Epithelial cell of proximal tubule (primary cell): ENCODE data around the gene CKS1B. TPM values are rescaled to one million over a fixed set of nuclear protein-coding genes. Genes with fewer than 3 reads are reported as not detected.
A peak's percentile ranks its signal among the peaks of the same experiment; 100 is the strongest.

ENCODE experiments used
- DNase-seq: peaks from one replicate; pipeline ENCODE4 v3.0.0-alpha.2; 2011; ENCODE audit warnings: low read depth
- H3K4me3 ChIP-seq: 2 replicates; pipeline ENCODE4 v1.5.1; 2011; ENCODE audit warnings: low read depth, mild to moderate bottlenecking, low read length
- total RNA-seq: library from RNA; depleted of rRNA; stranded (reverse); fragments of >200 nt; gene quantifications from 2 replicates; pipeline ENCODE4 v1.2.3, GENCODE V29; 2015
- TF ChIP-seq, protein P1 (sequence below): conservative IDR thresholded peaks from 2 replicates; pipeline ENCODE4 v1.5.1; 2012; ENCODE audit warnings: low read depth, mild to moderate bottlenecking, low read length

The CKS1B gene
- total RNA-seq, 1 donor from 2014 or later = 358 TPM

DNA sequence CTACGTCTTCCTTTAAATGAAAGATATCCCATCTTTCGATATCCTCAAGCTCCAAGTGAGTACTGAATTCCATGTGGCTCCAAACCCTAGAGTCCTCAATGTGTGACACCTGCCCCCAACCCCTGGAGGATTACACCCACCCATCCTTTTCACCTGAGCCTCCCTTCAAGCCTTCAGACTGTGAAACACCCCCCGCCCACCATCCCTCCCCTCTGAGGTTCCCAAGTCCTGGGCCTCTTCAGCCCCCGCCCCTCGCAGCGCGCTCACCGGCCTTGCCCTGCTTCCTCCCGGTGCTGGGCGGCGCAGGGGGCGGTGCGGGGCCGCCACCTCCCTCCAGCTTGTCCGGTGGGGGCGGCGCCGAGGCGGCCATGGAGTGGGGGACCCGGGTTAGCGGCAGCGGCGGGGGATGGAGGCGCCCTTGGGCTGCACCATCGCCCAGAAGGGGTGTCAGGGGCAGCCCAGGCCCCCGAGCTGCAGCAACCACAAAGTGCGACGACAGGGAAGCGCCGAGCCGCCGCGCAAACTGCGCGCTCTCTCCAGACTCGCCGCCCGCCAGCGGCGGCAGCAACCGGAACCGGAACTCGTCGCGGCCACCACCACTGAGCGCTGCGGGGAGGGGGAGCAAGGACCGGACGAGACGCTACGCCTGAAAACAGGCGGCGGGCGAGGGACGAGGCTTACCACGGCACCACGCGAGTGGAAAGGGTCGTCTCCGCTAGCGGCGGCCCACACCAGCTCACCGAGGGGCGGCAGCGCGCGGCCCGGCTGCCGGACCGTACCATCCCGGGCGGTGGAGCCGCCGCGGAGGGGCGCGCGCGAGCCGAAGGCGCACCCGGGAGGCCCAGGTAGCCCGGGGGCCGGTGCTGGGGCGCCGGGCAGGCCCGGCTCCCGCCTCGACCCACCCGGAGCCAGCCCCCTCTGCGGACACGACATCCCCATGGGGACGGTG, 13.0 kb upstream of the CKS1B start, which contains the start of gene PYGO2:
TSS of gene PYGO2 (minus strand) at position 576 of the 949 bp plus-strand sequence. CDS start at position 370, 206 bp downstream.
- no peak for DNase-seq
- peak within 1 kb of the TSS; percentile 77 for H3K4me3 ChIP-seq
- TF ChIP-seq, protein P1, sequence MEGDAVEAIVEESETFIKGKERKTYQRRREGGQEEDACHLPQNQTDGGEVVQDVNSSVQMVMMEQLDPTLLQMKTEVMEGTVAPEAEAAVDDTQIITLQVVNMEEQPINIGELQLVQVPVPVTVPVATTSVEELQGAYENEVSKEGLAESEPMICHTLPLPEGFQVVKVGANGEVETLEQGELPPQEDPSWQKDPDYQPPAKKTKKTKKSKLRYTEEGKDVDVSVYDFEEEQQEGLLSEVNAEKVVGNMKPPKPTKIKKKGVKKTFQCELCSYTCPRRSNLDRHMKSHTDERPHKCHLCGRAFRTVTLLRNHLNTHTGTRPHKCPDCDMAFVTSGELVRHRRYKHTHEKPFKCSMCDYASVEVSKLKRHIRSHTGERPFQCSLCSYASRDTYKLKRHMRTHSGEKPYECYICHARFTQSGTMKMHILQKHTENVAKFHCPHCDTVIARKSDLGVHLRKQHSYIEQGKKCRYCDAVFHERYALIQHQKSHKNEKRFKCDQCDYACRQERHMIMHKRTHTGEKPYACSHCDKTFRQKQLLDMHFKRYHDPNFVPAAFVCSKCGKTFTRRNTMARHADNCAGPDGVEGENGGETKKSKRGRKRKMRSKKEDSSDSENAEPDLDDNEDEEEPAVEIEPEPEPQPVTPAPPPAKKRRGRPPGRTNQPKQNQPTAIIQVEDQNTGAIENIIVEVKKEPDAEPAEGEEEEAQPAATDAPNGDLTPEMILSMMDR = peak; percentile 35

DNA sequence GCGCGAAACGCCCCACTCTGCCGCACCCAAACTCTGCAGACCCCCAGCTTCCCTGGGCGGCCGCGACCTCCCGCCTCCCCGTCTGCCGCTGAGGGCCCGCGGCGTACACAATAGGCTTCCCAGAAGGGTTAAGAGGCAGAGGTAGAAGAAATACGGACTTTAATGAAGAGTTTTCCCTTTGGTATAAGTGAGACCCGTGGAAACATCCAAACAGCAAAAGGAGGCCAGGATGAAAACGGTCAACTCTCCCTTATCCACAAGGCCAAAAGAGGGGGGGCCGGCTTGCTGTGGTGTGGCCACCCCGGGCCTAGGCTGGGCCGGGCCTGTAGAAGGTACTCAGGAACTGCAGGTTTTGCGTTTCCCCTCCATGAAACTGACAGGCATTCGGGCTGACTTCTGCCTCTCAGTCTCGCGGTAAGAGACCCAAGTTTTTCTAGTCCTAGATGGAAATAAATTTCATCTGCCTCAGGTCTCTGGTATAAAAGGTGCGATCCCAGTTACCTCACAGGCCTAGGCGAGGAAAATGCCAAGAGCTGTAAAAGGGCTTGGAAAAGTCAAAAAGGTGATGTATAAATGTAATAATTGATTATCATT, 12.2 kb upstream of the CKS1B start:
- DNase-seq = no peak
- H3K4me3 ChIP-seq = peak overlapping the region; percentile 77

DNA sequence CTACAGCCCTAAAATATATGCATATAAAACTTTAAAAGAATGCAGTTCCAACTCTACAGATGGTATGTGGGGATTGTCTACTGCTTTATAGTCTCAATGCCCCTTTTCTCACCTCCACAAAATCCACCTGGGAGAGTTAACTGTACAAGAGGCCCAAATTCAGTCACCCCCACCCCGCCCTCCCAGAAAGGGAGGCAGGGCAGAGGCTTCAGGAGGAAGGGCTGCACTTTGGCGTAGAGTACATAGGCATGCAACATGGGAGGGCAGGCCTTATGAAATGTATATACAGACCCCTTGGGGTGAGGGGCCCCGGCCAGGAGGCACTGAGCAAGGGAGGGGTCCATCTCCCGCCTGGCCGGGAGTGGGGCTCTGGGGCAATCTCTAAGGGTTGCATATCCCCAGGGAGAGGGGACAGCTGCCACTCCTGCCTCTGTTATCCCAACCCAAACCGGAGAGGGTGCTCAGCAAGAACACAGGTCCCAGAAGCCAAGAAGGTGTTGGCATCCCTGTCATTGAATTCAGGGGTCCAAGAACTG, 11.6 kb upstream of the CKS1B start:
- TF ChIP-seq, protein P1 = no peak
- H3K4me3 ChIP-seq = peak overlapping the region; percentile 77
- no peak for DNase-seq

More for the DNA sequence above, 12.2 kb upstream of the CKS1B start:
- TF ChIP-seq, protein P1 = no peak

DNA sequence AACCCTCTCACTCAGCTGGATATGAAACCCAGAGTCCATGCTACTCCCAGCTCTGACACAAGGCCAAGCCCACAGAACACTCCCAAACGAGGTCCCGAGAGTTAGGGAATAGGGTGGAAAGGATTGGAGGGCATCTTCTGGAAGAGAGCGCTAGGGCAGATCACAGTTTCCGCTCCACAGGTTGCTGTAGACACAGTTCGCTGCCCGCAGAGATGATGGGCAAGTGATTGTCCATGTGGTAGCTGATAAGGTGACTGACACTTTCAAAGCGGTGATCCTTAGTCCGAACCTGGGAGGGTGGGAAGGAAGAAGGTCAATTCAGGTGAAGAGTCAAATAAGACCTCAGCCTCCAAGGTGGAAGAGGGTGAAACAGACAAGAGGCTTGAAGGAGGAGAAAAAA, 10.8 kb upstream of the CKS1B start:
- TF ChIP-seq, protein P1 = no peak
- DNase-seq = no peak
- no peak overlapping the region for H3K4me3 ChIP-seq

DNA sequence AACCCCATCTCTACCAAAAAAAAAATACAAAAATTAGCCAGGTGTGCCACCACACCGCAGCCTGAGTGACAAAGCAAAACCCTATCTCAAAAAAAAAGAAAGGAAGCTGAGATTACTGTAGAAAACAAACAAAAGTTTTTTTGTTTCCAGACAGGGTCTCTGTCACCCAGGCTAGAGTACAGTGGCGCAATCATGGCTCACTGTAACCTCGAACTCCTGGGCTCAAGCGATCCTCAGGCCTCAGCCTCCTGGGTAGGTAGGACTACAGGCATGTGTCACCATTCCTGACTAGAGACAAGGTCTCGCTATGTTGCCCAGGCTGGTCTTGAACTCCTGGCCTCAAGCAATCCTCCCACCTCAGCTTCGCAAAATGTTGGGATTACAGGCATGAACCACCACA, 10.1 kb upstream of the CKS1B start:
- no peak overlapping the region for H3K4me3 ChIP-seq
- DNase-seq = no peak
- TF ChIP-seq, protein P1 = no peak

DNA sequence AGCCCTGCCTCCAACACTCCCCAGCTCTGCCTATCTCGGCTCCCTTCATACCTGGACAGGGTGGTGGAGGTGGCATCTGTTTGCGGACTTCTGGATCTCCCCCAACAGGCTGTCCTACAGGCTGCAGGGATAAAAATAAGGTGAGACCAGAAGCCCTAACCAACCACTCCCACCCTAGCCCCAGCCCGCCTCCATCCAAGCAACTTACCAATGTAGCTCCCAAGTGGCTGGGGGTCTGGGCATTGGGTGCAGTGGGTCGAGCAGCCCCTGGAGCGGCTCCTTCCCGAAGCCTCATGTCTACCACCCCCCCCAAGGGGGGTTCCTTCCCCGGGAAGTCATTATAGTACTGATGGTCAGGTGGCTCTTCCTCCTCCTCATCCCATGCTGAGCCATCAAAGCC, 8.4 kb upstream of the CKS1B start:
- no peak for DNase-seq
- no peak overlapping the region for H3K4me3 ChIP-seq
- TF ChIP-seq, protein P1 = no peak
